AG04450 (cell line): Measurements from ENCODE around the gene HJV. TPM values are rescaled to one million over a fixed set of nuclear protein-coding genes. Genes with fewer than 3 reads are reported as not detected.

ENCODE experiments used
- CTCF ChIA-PET: fragments of 300-600, 350-600 bp; formaldehyde crosslinking; extraction: SDS; loops from one replicate; lab custom pipeline; 2022; ENCODE audit warnings: antibody characterized with exemption, inconsistent platforms; lab: Charles Lee
- POLR2A ChIA-PET: fragments of 350-600 bp; formaldehyde crosslinking; extraction: SDS; loops from one replicate; lab custom pipeline; 2021; ENCODE audit warnings: antibody characterized with exemption, inconsistent platforms; lab: Yijun Ruan, JAX
- DNase-seq: peaks from one replicate; pipeline ENCODE4 v3.0.0-alpha.2; 2011; ENCODE audit warnings: low read depth, low spot score
- H3K27ac ChIP-seq: one replicate; pipeline ENCODE4 v1.5.1; 2012; ENCODE audit warnings: low read depth, low read length, control low read depth
- H3K27me3 ChIP-seq: one replicate; pipeline ENCODE4 v1.6.0; 2012; ENCODE audit warnings: low read length; ENCODE audit not compliant: control insufficient read depth, insufficient read depth
- H3K4me3 ChIP-seq: 2 replicates; pipeline ENCODE4 v1.5.1; 2011; ENCODE audit warnings: mild to moderate bottlenecking, low read depth, low read length, control low read depth
- H3K9me3 ChIP-seq: 2 replicates; pipeline ENCODE4 v1.5.1; 2012; ENCODE audit warnings: low read length; ENCODE audit not compliant: control insufficient read depth, insufficient read depth
- polyA plus RNA-seq: library from polyadenylated mRNA; depleted of rRNA; stranded (reverse); fragments of >200 nt; gene quantifications from 2 replicates; pipeline ENCODE4 v1.2.3, GENCODE V29; 2011
- TF ChIP-seq, protein P1 (sequence below): IDR thresholded peaks from 2 replicates; pipeline ENCODE4 v1.5.1; 2011; ENCODE audit warnings: low read depth, low read length, control low read depth, inconsistent platforms

The HJV gene
- polyA plus RNA-seq, 1 experiment, result not detected

DNA sequence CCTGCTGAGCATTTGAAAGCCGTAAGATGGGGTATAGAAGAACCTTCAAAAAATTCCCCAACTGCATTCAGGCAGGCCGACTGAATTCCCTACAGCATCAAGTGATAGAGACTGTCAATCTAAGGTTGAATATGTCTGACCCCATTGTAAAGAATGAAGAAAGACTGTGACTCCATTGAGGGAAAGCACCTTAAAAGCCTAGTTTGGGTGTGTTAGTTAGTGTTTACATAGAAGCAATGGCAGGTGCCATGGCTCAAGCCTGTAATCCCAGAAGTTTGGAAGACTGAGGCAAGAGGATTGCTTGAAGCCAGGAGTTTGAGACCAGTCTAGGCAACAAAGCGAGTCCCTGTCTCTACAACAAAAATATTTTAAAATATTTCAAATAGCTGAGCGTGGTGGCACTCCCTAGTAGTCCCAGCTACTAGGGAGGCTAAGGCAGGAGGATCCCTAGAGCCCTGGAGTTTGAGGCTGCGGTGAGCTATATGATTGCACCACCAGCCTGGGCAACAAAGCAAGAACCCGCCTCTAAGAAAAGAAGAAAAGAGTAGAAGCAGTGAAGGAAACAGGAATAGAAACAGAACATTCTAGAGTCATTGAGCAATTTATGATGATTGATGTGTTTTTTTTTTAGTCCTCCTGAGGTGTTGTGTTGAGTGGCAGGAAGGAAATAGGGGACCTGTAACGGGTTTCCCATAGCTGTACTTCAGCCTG is 41.6 kb downstream of the HJV start:
- no peaks in the 10 kb centered on the region for H3K9me3 ChIP-seq
- no peak for DNase-seq
- ChIA-PET CTCF (interaction anchor here (1.1 to 6.3 kb wide), 15 partner anchors 9 to 88 kb away, joined by 3 to 218 read pairs (median 8); partner anchors contain the start of genes ANKRD34A, HJV, ITGA10 and LIX1L), POLR2A (interaction anchor here (0.8 to 2.4 kb wide), 6 partner anchors 16 to 72 kb away, joined by 3 to 12 read pairs (median 6); partner anchors contain the start of genes ANKRD34A, LIX1L, POLR3GL and RBM8A)
- H3K27me3 ChIP-seq, result no peaks in the 10 kb centered on the region
- TF ChIP-seq, protein P1, sequence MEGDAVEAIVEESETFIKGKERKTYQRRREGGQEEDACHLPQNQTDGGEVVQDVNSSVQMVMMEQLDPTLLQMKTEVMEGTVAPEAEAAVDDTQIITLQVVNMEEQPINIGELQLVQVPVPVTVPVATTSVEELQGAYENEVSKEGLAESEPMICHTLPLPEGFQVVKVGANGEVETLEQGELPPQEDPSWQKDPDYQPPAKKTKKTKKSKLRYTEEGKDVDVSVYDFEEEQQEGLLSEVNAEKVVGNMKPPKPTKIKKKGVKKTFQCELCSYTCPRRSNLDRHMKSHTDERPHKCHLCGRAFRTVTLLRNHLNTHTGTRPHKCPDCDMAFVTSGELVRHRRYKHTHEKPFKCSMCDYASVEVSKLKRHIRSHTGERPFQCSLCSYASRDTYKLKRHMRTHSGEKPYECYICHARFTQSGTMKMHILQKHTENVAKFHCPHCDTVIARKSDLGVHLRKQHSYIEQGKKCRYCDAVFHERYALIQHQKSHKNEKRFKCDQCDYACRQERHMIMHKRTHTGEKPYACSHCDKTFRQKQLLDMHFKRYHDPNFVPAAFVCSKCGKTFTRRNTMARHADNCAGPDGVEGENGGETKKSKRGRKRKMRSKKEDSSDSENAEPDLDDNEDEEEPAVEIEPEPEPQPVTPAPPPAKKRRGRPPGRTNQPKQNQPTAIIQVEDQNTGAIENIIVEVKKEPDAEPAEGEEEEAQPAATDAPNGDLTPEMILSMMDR, result no peak
- no peak overlapping the region for H3K4me3 ChIP-seq
- peak overlapping the region; percentile 90 for H3K27ac ChIP-seq

DNA sequence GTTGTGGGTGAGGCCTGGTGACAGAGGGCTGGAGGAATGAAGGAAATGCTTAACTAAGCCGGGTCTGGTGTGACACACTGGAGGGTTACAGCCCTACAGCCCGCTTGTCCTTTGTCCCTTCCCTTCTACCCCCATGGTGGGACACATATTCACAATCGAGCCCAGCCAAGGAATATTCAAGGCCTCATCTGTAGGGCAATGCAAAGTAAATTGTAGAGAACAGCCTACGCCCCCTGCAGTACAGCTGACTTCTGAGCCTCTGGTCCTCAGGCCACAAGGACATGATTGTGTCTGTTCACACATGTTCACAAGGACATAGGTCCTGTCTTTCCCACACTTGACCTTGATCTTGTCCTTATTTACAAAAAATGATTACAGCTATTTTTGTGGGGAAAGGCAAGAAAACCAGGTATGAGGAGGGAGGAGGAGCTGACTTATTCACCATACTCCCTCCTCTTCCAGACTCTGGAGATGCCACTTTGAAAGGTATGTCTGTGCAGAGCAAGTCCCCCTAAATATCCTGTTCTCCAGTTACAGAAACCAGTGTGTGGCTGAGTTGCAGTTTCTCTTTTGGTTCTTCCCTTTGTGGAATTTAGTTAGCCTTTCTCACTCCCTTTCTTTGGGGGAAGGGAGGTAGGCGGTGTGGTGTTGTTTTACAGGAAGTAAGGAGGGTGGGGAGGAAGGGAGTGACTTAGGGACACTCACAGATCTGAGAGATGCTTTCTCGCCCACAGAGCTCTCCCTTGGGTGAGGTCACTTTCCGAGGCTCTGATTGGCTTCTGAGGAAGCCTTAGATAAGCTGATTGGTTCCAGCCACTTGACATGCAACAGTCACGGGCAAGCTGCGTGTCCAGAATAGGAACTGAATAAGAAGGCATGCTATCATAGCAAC is 42.4 kb downstream of the HJV start:
- peak; percentile 99 for DNase-seq
- CTCF ChIA-PET, result interaction anchor here (0.6 to 6.3 kb wide), 22 partner anchors 10 to 188 kb away, joined by 3 to 218 read pairs (median 6); partner anchors contain the start of genes ANKRD34A, HJV, ITGA10 and LIX1L
- Histone ChIP-seq H3K9me3 (no peaks in the 10 kb centered on the region), H3K27ac (peak overlapping the region; percentile 97), H3K4me3 (peak overlapping the region; percentile 44), H3K27me3 (no peaks in the 10 kb centered on the region)
- TF ChIP-seq, protein P1, result peak; percentile 48; the same call in 1 of the 2 replicates
- POLR2A ChIA-PET, result interaction anchor here (0.8 to 2.4 kb wide), 6 partner anchors 15 to 73 kb away, joined by 3 to 12 read pairs (median 6); partner anchors contain the start of genes ANKRD34A, LIX1L, POLR3GL and RBM8A

DNA sequence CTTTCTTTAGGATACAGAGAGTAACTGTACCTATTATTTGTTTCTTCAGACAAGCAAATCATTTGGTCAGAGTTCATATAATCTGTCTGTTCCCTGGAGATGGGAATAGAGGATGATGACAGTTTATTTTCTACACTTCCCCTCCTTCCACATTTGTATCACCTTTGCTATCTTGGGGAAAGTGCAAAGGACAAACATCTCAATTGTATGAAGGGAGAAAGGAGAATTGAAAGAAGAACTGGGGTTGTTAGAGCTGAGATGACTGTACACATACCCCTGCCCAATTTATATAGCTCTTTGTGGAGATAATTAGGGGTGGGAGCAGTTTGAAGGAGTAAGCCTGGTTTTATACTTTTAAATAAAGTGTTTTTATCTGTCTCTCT is 43.1 kb downstream of the HJV start:
- no peaks in the 10 kb centered on the region for H3K9me3 ChIP-seq
- TF ChIP-seq, protein P1, result no peak
- peak overlapping the region; percentile 97 for H3K27ac ChIP-seq
- POLR2A ChIA-PET, result interaction anchor here (1.8 to 2.4 kb wide), 2 partner anchors 19 to 51 kb away, joined by 8 to 9 read pairs; partner anchors contain the start of genes RBM8A and TXNIP
- no peak overlapping the region; the same call in 1 of the 2 replicates for H3K4me3 ChIP-seq
- no peaks in the 10 kb centered on the region for H3K27me3 ChIP-seq
- DNase-seq, result no peak
- CTCF ChIA-PET, result interaction anchor here (0.6 to 6.3 kb wide), 18 partner anchors 10 to 187 kb away, joined by 3 to 218 read pairs (median 8); partner anchors contain the start of genes ANKRD34A, HJV, ITGA10 and LIX1L

DNA sequence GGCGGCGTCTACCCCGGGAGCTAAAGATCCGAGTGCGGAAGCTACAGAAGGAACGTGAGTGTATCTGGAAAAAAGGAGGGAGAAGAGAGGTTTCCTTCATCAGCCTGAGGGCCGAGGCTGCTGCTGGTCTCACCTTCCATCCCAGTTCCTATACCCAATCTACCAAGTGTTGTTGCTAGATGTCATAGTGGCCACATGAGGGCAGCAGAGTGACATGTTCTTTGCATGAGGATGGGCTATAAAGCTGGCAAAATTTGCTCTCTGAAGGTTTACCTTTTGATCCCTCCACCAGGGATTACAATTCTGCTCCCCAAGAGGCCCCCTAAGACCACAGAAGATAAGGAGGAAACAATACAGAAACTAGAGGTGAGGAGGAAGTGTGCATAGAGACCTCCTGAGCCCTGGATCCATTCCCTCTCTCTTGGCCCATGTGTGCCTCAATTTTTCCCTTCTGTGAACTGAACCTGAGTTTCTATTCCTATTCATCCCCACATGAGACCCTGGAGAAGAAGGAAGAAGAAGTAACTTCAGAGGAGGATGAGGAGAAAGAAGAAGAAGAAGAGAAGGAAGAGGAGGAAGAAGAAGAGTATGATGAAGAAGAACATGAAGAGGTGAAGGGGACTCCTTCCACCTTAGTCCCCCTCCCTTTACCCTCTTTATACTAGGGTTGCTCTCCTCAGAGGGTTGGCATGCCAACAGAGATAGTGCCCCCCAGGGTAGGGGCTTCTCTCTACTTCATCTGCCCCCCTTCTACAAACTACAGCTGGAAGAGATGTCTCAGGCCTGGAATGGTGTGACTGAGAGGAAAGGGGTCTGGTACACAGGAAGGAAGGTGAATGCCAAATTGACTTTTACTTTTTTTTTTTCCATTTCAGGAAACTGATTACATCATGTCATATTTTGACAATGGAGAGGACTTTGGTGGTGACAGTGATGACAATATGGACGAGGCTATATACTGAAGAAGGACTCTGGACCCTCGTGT is 43.8 kb downstream of the HJV start:
- TF ChIP-seq, protein P1, result peak; percentile 88
- peak; percentile 63 for DNase-seq
- ChIA-PET CTCF (interaction anchor here (0.6 to 6.3 kb wide), 38 partner anchors 10 to 269 kb away, joined by 3 to 218 read pairs (median 5); partner anchors contain the start of genes ANKRD34A, HJV, LIX1L and NUDT17), POLR2A (interaction anchor here (0.9 to 2.4 kb wide), 3 partner anchors 19 to 51 kb away, joined by 3 to 9 read pairs (median 8); partner anchors contain the start of genes RBM8A and TXNIP)
- Histone ChIP-seq H3K9me3 (no peaks in the 10 kb centered on the region), H3K27ac (peak overlapping the region; percentile 97), H3K4me3 (no peak overlapping the region), H3K27me3 (no peaks in the 10 kb centered on the region)
